B cell (primary cell): ENCODE measurements around the gene LHFPL6. TPM values are rescaled to one million over a fixed set of nuclear protein-coding genes. Genes with fewer than 3 reads are reported as not detected.

Experiments used
- ATAC-seq: fragments of 200-7000 bp; cut with Tn5 transposase; one replicate; pipeline ENCODE4 v1.10.0; 2021; ENCODE audit warnings: low read depth, mild to moderate bottlenecking, moderate number of reproducible peaks, moderate library complexity
- CTCF ChIA-PET: fragments of 350-600 bp; sonication (Branson Sonifier 250); formaldehyde crosslinking; loops from one replicate; lab custom pipeline; 2021; ENCODE audit warnings: antibody characterized with exemption, inconsistent platforms; lab: Charles Lee
- POLR2A ChIA-PET: fragments of 350-600 bp; sonication (Branson Sonifier 250); formaldehyde crosslinking; loops from one replicate; lab custom pipeline; 2021; ENCODE audit warnings: antibody characterized with exemption; lab: Charles Lee
- DNase-seq: peaks from one replicate; pipeline ENCODE4 v3.0.0; 2013
- H2AFZ ChIP-seq: 2 replicates; pipeline ENCODE4 v1.6.1; 2012; ENCODE audit warnings: mild to moderate bottlenecking, low read depth, low read length; ENCODE audit not compliant: insufficient read depth, poor library complexity, severe bottlenecking
- H3K27ac ChIP-seq, 2 donors: 1 replicate in 1 of 2; 2 replicates in 1 of 2; pipeline ENCODE4 v1.5.1; 2012 to 2013; ENCODE audit warnings: low read length in 2 of 2, mild to moderate bottlenecking in 2 of 2, moderate library complexity in 1 of 2
- H3K27me3 ChIP-seq, 4 experiments: fragments of 200-600 bp in 1 of 4; sonication (generic) in 1 of 4; replicated peaks in 1 of 4; 1 replicate in 2 of 4; 2 replicates in 2 of 4; pipeline versions ENCODE4 v1.6.1 to v1.7.0; 2013 to 2016; ENCODE audit warnings: low read length in 3 of 4, mild to moderate bottlenecking in 2 of 4, mixed read lengths in 1 of 4, moderate library complexity in 1 of 4; ENCODE audit not compliant: insufficient read depth in 4 of 4, control insufficient read depth in 3 of 4; ENCODE audit errors: control extremely low read depth in 1 of 4
- H3K36me3 ChIP-seq, 2 experiments: replicated peaks in 1 of 2; 1 replicate in 1 of 2; 2 replicates in 1 of 2; pipeline versions ENCODE4 v1.6.1 to v1.7.1; 2013; ENCODE audit warnings: low read length in 1 of 2; ENCODE audit not compliant: insufficient read depth in 2 of 2, control insufficient read depth in 1 of 2; ENCODE audit errors: control extremely low read depth in 1 of 2, extremely low read depth in 1 of 2
- H3K4me1 ChIP-seq, 2 donors: fragments of 200-600 bp in 1 of 2; sonication (generic) in 1 of 2; 1 replicate in 1 of 2; 2 replicates in 1 of 2; pipeline versions ENCODE4 v1.5.1 to v1.6.1; 2013 to 2017; ENCODE audit warnings: low read length in 2 of 2; ENCODE audit not compliant: control insufficient read depth in 2 of 2, insufficient read depth in 2 of 2
- H3K4me2 ChIP-seq: replicated peaks from 2 replicates; pipeline ENCODE3; 2012; ENCODE audit warnings: mild to moderate bottlenecking, low read depth, low read length; ENCODE audit not compliant: poor library complexity, severe bottlenecking
- H3K4me3 ChIP-seq, 5 experiments: fragments of 200-600 bp in 1 of 5; sonication (generic) in 1 of 5; 1 replicate in 3 of 5; 2 replicates in 2 of 5; pipeline versions ENCODE4 v1.5.1 to v1.7.0; 2011 to 2016; ENCODE audit warnings: low read length in 4 of 5, mild to moderate bottlenecking in 4 of 5, low read depth in 2 of 5, control low read depth in 1 of 5, moderate library complexity in 1 of 5; ENCODE audit not compliant: insufficient read depth in 1 of 5; ENCODE audit errors: control extremely low read depth in 1 of 5, extremely low read depth in 1 of 5
- H3K79me2 ChIP-seq: fragments of 200-600 bp; sonication (generic); one replicate; pipeline ENCODE4 v1.6.0; 2016; ENCODE audit warnings: low read length; ENCODE audit not compliant: control insufficient read depth, insufficient read depth
- H3K9ac ChIP-seq: fragments of 200-600 bp; sonication (generic); 2 replicates; pipeline ENCODE4 v1.6.1; 2017; ENCODE audit warnings: mild to moderate bottlenecking, low read length, moderate library complexity
- H3K9me3 ChIP-seq, 3 donors: one replicate each; pipeline versions ENCODE4 v1.6.1 to v1.7.1; 2013; ENCODE audit warnings: low read length in 2 of 3; ENCODE audit not compliant: control insufficient read depth in 2 of 3, insufficient read depth in 1 of 3; ENCODE audit errors: control extremely low read depth in 1 of 3
- H4K20me1 ChIP-seq: 2 replicates; pipeline ENCODE4 v1.6.0; 2012; ENCODE audit warnings: mild to moderate bottlenecking, low read length; ENCODE audit not compliant: insufficient read depth, control insufficient read depth, poor library complexity, severe bottlenecking
- H3K27ac Mint-ChIP-seq: one replicate; pipeline ENCODE4 v1.8.0; 2021; ENCODE audit warnings: mixed read lengths
- H3K27me3 Mint-ChIP-seq: one replicate; pipeline ENCODE4 v1.8.0; 2021; ENCODE audit warnings: mixed read lengths
- H3K4me1 Mint-ChIP-seq: one replicate; pipeline ENCODE4 v1.8.0; 2021; ENCODE audit warnings: mixed read lengths
- H3K4me3 Mint-ChIP-seq: one replicate; pipeline ENCODE4 v1.8.0; 2021; ENCODE audit warnings: mixed read lengths
- H3K9me3 Mint-ChIP-seq: one replicate; pipeline ENCODE4 v1.8.0; 2022; ENCODE audit warnings: mixed read lengths; ENCODE audit not compliant: insufficient read depth
- EZH2 ChIP-seq: IDR thresholded peaks from 2 replicates; pipeline ENCODE4 v1.6.1; 2012; ENCODE audit warnings: borderline replicate concordance, low read depth, mild to moderate bottlenecking, moderate library complexity, low read length; ENCODE audit not compliant: insufficient read depth, poor library complexity, severe bottlenecking
- WGBS: methylation state at CpG from one replicate; pipeline ENCODE4 v1.1.5; 2013; ENCODE audit warnings: missing lambda C conversion rate; ENCODE audit not compliant: insufficient coverage; 5-methylcytosine and 5-hydroxymethylcytosine counted together
- intact Hi-C: fragments of 100-400 bp; cut with micrococcal nuclease; formaldehyde crosslinking; loops from one replicate; pipeline ENCODE4 v1.10.0; 2022
- polyA plus RNA-seq: library from polyadenylated mRNA; depleted of rRNA; stranded (reverse); fragments of >200 nt; gene quantifications from 2 replicates; pipeline ENCODE4 v1.2.3, GENCODE V29; 2012
- total RNA-seq, 2 donors: library from RNA; stranded (reverse); fragments of 120-200 nt in 1 of 2; gene quantifications; 1 replicate in 1 of 2; 2 replicates in 1 of 2; pipeline versions ENCODE4 v1.2.3 to v1.2.4, GENCODE V29; 2013 to 2022
- TF ChIP-seq, protein P1 (sequence below): fragments of 200-600 bp; IDR thresholded peaks from one replicate; pipeline ENCODE4 v1.8.0; 2022; ENCODE audit warnings: antibody characterized with exemption, mild to moderate bottlenecking

Gene LHFPL6
- total and polyA plus RNA-seq, 2 donors (not counting 1 experiment from before 2014, with no cell fraction given): 0.01 TPM; not detected in 1

DNA sequence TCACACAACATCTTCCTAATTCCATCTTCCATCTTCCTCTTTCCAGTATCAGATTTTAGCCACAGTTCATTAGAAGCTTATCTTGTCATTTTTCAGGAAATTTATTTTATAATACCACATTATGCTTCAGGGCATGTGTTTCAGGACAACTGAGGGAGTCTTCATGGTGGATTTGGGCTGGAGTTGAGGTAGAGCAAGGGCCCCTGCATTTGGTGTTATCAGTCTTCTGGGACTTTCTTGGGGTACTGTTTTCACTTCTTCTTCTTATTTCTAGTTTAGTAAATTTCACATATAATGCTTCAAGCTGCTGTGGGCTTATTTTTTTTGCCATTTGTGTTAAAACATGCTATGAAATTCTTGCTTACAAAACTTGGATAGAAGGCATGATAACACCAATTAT is 188.7 kb downstream of the LHFPL6 start:
- ChIA-PET POLR2A (no interaction called here), CTCF (interaction anchor here (1.3 kb wide), 1 partner anchor 202 kb away, joined by 5 read pairs; no protein-coding TSS in a partner anchor)
- no peak for ATAC-seq
- no peaks in the 10 kb centered on the region for H3K27me3 Mint-ChIP-seq
- Histone ChIP-seq H3K9ac (no peak overlapping the region), H3K9me3 (no peaks in the 10 kb centered on the region), H3K27me3 (no peaks in the 10 kb centered on the region), H3K4me1 (peaks cover 0 to 11% of the 10 kb centered on the region in 2 donors), H4K20me1 (no peaks in the 10 kb centered on the region), H3K27ac (peak overlapping the region in 1 of 2 donors; percentile 40), H2AFZ (no peak overlapping the region), H3K79me2 (no peaks in the 10 kb centered on the region), H3K4me2 (peak overlapping the region; percentile 4), H3K4me3 (no peak overlapping the region), H3K36me3 (no peaks in the 10 kb centered on the region)
- no peak for DNase-seq
- TF ChIP-seq, protein P1, sequence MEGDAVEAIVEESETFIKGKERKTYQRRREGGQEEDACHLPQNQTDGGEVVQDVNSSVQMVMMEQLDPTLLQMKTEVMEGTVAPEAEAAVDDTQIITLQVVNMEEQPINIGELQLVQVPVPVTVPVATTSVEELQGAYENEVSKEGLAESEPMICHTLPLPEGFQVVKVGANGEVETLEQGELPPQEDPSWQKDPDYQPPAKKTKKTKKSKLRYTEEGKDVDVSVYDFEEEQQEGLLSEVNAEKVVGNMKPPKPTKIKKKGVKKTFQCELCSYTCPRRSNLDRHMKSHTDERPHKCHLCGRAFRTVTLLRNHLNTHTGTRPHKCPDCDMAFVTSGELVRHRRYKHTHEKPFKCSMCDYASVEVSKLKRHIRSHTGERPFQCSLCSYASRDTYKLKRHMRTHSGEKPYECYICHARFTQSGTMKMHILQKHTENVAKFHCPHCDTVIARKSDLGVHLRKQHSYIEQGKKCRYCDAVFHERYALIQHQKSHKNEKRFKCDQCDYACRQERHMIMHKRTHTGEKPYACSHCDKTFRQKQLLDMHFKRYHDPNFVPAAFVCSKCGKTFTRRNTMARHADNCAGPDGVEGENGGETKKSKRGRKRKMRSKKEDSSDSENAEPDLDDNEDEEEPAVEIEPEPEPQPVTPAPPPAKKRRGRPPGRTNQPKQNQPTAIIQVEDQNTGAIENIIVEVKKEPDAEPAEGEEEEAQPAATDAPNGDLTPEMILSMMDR: no peak
- no peak for TF ChIP-seq EZH2
- no peak overlapping the region for H3K27ac Mint-ChIP-seq
- H3K4me1 Mint-ChIP-seq: no peaks in the 10 kb centered on the region
- H3K4me3 Mint-ChIP-seq: no peak overlapping the region
- intact Hi-C loops: no loop called here
- no peaks in the 10 kb centered on the region for H3K9me3 Mint-ChIP-seq

DNA sequence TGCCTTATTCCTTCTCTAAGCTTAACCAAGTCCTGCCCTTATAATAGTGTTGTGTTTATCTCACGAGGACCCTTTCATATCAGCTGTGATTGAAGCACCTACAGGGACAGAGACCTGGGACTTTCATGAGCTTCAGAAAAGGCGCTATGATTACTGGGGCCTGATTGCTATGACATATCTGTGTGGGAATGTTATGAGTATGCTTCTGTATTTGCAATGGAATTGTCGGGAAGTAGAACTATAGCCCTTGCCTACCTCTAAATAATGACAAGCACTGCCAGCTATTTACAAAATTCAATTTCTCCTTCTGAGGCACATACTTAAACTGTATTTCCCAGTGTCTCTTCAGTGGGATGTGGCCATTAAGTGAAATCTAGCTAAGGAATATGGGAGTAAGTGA is 191.5 kb downstream of the LHFPL6 start:
- no peaks in the 10 kb centered on the region for H3K27me3 Mint-ChIP-seq
- intact Hi-C loops: no loop called here
- H3K4me1 ChIP-seq: peaks cover 0 to 11% of the 10 kb centered on the region in 2 donors
- no peak overlapping the region for H3K4me2 ChIP-seq
- H3K27me3 ChIP-seq: no peaks in the 10 kb centered on the region
- ChIA-PET CTCF (no interaction called here), POLR2A (no interaction called here)
- DNase-seq: no peak
- no peaks in the 10 kb centered on the region for H3K9me3 ChIP-seq
- no peak overlapping the region for H3K9ac ChIP-seq
- H3K4me3 Mint-ChIP-seq: no peak overlapping the region
- no peak overlapping the region for H3K4me3 ChIP-seq
- TF ChIP-seq, protein P1: no peak
- TF ChIP-seq EZH2: no peak
- H4K20me1 ChIP-seq: no peaks in the 10 kb centered on the region
- no peak overlapping the region for H3K27ac Mint-ChIP-seq
- H3K36me3 ChIP-seq: no peaks in the 10 kb centered on the region
- H3K79me2 ChIP-seq: no peaks in the 10 kb centered on the region
- no peak overlapping the region for H3K27ac ChIP-seq
- H3K4me1 Mint-ChIP-seq: no peaks in the 10 kb centered on the region
- whole genome bisulfite sequencing: no CpG with 5 or more reads among the region's 3 CpGs
- no peaks in the 10 kb centered on the region for H3K9me3 Mint-ChIP-seq
- no peak for ATAC-seq
- no peak overlapping the region for H2AFZ ChIP-seq
